Activated CD4-positive, CD25-positive, alpha-beta regulatory T cell treated with anti-CD3 and anti-CD28 coated beads, Interleukin-2, amount 50 U/mL, for 72 hours (primary cell): ENCODE results near the gene ERO1A.

Source experiments
- DNase-seq: peaks from one replicate; pipeline ENCODE4 v3.0.0; 2021

Gene ERO1A

DNA sequence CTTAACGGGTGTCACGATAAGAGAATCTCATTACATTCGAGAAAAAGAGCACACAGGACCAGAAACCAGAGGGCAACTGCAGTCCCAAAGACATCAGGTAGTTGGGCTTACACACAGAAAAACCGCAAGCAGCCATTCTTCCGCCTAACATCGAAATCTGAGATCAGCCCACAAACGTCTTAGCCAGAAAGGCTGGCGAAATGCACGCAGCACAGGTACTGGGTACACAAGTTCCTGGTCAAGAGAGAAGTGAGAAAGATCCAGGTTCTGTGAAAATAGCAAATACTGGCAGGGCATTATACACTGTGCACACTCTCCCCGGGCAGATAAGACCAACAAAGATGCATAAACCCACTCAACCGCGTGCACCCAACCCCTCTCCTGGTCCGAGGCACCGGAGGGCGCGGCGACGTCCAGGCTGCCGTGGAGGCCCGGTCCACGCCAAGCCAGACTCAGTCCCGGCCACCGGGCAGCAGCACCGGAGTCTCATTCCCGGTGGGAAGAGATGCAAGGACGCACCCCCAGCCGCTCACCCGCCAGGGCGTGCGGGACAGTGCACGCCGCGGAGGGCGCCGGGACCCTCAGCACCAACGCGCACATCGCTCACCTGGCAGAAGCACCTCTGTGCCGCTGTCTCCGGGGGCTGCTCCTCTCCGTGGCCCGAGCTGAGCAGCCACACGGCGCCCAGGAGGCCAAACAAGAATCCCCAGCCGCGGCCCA lies 437 bp downstream of the ERO1A start:
- DNase-seq: peak; percentile 45

DNA sequence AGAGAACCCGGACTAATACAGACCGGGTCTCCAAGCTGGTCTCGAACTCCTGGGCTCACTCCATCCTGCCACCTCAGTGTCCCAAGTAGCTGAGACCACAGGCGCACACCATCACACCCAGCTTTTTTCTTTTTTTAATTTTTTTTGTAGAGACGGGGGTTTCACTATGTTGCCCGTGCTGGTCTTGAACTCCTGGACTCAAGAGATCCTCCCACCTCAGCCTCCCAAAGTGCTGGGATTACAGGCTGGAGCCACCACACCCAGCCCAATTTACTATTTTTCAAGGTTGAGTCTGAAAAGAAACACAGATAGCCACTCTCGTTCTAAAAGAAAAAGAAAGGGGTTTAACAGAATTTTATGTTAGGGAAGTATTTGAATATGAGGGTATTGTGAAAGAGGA lies 1.8 kb downstream of the ERO1A start:
- DNase-seq: no peak

DNA sequence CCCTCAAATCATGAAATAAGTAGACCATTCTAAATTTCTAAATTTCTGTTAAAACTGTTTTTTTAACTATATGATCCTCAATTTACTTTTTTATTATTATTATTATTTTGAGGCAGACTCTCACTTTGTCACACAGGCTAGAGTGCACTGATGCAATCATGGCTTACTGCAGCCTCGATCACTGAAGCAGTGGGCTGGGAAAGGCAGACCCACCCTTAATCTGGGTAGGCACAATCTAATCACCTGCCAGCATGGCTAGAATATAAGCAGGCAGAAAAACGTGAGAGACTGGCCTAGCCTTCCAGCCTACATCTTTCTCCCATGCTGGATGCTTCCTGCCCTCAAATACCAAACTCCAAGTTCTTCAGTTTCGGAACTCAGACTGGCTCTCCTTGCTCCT lies 2.3 kb downstream of the ERO1A start:
- DNase-seq: no peak

DNA sequence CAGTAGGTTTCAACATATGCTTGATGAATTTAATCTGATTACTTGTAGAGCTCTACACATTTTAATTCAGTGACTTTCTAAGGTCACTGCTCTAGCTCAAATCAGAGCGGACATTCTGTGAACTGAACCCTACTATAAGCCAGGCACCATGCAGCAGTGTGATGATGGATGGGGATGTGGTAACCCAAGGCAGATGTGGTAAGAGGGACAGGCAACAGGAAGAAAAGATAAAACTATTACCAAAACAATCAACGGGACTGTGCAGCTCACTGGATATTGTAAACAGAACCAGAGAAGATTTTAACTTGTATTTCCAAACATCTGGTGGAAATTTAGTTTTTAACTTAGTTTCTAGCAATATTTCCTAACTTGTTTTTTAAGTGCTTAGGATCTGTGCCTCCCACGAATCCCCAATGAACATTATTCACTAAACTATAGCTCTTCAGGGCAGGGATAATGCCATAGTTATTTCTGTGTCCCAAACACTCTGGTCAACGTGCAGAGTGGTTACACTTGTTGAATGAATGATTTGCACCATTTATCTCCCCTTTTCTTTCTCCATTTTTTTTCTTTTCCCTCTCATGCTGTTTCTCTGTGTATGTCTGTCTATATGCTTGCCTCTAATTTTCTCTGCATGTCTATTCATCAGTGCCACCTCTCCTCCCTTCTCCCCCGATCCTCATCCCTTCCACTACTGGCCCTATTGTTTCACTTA lies 3.0 kb downstream of the ERO1A start:
- no peak for DNase-seq

DNA sequence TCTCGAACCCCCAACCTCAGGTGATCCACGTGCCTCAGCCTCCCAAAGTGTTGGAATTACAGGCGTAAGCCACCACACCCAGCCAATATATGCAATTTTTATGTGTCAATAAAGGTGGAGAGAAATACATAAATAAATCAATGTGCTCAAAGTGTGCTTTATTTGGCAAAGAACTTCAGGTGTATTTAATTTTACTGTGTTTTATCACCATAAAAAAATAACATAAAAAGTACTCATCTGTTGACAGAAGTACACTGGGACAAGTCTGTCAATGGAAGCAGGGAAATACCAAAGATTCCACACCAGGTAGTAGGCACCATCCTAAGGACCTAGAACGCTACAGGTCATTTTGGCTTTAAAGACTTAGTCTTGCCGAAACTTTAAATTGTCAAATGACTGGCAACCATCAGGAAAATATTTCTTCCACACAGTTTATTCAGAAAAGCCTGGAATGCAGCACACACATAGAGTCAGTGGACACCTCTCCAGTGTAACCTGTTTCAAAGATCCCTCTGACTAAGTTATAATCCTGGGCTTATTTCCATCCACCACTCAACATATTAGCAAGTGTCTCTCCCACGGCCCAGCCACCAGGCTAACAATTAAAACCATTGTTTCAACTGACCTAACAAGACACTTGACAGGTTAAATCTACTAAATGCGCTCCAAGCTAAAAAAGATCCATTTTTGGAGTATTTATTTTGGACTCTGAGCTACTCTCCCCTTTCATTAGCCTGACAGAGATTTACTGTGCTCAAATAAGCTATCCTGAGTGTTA lies 4.2 kb downstream of the ERO1A start:
- no peak for DNase-seq

DNA sequence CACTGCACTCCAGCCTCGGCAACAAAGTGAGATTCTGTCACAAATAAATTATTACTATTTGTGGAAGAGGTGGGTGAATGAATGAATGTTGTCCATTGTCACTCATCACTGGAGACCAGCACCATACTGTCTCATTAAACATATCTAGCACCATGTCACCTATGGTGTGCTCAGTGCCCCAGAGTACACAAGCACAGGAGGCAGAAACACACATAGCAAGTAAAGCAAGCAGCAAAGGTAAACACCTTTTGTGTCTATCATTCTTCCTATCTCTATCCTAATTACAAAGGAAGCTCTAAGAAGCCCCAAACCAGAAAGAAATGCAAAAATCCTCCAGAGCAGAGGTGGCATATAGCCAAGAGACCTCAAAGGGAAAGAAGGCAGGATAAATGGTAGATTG lies 9.2 kb downstream of the ERO1A start:
- no peak for DNase-seq

DNA sequence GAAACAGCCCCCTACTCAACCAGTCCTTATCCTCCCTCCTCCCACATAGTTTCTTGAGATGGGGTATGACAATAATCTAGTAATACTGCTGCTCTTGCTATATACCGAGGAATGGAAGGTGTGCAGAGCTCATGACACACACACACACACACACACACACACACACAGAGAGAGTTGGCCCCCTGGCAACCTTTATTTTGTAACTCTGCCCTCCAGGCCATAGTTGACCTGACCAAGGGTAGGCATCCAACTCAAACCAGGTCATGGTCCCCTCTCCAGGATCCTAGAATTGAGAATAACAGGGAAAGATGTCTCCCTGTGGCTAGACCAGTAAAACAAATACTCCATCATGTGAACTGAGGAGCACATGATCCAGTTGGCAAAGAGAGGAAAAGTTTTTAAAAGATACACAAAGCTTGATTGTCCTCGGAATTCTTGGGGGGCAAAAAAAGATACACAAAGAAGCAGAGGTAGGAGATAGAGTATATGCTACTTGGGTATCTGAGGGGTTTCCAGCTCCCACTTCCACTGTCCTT lies 11.3 kb downstream of the ERO1A start:
- no peak for DNase-seq

DNA sequence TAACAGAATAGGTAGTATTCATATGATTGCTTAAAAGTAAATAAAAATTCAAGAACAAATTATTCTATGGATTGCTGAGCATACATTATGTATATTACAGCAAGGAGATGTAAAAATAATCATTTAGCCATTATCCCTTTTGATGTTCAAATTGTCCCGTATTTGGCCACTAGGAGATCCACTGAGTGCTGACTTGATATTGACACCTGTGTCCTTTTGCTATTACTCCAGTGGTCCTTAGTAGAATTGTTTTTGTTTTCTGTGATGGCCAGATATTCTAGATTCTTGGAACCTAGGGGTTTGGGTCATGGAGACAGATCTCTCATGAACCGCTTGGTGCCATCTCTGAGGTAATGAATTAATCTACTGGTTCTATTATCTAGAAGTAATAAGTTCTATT lies 16.8 kb downstream of the ERO1A start:
- DNase-seq: no peak

DNA sequence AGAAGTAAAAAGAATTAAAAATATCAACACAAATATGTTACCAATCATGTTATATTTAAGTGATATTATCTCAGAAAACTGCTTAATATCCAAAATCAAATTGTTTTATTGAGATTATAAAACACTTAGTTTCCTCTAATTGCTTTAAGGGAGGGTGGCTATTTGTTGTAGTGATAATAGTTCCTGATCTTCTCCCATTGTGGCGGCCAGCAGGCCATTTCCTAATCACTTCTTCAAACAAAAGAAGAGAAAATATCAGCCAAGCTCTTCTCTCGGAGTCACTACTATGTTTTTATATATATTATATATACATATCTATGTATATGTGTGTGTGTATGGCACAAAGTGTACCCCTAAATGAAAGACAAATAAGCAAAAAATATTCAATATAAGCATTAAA lies 31.5 kb downstream of the ERO1A start:
- no peak for DNase-seq

DNA sequence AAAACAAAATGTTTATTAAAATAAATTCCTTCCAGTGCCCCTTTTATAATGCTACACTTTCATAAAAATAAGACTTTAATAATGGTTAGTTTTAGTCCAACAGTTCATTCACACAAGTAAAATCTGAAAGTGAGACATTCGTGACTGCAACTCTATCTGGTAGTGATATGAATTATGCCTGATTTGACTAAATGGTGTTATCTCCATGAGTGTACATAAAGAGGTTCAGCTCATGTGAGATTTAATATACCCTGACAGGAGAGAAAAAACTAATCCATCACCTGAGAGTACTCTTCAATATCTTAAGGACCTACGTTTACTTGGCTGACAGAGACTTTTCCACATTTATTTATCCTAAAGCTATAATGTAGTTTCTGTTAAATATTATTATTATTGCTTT lies 34.0 kb downstream of the ERO1A start:
- DNase-seq: no peak

DNA sequence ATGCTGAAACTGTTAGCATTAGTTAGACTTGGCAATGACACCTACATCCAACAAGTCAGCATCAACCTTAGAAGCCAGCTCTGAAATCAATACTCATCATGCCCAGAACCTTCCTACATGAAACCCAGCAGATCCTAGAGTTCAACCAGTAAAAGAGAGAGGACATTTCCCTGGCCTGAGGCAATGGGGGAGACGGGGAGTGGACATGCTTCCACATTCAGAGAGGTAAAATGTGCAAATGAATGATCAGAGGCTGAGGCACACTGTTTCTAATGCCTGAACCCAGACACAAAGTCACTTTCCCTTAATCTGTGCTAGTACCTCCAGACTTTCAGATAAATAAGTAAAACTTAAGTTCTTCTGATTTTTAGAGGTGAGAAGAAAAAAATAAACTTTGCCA lies 34.5 kb downstream of the ERO1A start:
- no peak for DNase-seq

DNA sequence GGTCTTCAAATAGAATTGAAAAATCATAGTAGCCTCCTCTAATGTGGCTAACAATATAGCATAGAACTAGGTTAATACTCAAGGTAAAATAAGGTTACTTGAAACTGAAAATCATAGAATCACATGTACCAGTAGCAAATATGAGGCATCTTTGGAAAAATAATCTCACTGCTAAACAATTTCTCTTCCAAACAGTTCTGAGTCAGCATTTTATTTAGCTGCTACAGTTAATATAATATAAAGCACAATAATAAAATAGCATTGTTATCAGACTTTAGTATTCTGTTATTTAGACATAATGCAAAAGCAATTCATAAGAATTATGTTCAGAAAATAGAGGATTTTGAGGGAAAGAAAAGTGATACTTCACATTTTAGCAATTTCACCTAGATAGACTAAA lies 35.0 kb downstream of the ERO1A start:
- DNase-seq: no peak

DNA sequence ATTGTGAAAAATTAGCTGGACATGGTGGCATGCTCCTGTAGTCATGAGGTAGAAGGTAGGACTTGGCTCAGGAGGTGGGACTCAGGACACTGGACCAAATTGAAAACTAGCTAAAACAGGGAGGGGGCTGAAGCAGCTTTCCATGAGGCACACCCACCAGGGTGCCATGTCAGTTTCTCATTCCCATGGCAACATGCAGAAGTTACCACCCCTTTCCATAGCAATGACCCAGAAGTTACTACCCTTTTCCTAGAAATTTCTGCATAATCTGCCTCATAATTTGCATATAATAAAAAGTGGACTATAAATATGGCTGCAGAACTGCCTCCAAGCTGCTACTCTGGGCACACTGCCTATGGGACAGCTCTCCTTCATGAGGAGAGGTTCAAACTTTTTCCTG lies 38.5 kb downstream of the ERO1A start:
- DNase-seq: no peak

DNA sequence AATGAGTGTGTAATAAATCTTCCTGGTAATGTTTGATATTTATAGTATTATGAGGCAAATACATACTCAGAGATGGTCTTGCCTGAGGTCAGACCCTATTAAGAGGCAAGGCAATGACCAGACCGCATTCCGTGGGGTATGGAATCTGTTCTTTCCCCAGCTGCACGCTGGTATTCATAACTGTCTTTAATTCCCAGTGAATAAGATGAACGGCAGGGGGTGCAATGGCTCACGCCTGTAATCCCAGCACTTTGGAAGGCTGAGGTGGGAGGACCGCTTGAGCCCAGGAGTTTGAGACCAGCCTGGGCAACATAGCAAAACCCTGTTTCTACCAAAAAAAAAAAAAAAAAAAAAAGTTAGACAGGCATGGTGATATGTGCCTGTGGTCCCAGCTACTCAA lies 44.6 kb downstream of the ERO1A start:
- no peak for DNase-seq

DNA sequence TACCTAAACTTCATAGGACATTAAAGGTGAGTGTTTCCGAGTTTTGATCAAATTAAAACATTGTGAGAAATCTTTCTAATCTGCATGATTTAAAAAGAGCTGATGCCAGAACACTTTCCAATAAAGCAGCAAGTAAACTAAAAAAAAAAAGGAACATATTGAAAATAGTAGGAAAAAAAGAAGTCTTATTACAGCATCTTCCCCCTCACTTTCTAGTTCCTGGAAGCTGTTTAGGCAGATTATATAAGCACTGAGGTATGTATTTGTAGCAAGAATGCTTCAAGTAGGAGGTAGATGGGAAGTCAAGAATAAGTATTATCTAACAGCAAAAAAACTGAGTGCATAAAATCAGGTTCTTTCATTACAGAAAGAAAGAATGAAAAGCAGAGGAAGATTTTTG lies 45.8 kb downstream of the ERO1A start:
- DNase-seq: no peak

DNA sequence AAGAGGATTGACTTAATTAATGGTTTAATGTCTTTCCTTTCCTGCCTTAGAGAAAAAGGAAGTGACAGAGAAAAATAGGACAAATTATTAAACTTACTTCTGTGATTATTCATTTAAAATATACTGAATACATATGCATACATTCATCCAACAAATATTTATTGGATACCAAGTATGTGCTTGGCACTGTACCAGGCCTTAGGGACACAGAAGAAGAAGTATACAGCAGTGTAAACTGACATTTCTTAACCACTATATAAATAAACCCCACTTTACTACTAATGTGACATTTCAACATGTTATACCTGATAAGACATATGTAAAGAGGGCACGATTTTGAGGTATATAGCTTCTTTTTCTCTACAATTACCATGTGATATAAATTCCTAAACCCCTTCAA lies 53.6 kb downstream of the ERO1A start:
- DNase-seq: no peak

DNA sequence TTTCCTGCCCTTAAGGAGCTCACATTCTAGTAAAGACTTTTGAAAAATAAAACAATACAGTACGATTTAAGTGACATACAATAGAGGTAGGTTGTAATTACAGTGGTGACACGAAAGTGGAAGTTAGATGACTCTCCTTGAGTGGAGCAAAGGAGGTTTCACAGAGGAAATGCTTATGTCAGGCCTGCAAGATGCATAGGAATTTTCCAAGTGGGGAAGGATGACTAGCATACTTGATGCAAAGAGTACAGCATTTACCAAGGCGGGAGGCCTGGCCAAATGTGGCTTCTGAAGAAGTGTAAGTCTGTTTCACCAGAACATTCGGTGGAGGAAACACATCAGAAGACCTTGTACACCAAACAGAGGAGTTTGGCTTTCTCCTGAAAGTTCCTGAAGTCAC lies 55.2 kb downstream of the ERO1A start:
- no peak for DNase-seq

DNA sequence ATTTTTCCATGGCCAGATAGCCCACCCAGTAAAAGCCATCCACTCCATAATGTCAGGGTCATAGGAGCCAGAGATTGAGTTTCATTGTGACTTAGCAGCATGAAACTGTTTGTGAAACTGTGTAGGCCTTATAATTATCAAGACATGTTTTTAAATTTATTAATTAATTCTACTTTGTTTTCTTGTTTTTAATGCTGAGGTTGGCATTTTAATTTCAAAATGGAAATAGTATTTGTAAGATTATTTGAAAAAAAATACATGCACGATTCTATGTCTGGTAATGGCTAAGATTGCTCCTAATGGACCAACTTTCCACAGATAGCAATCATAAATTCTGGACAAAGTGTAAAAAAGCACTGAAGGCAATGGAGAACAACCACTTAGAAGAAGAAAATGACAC lies 75.7 kb downstream of the ERO1A start:
- DNase-seq: no peak

DNA sequence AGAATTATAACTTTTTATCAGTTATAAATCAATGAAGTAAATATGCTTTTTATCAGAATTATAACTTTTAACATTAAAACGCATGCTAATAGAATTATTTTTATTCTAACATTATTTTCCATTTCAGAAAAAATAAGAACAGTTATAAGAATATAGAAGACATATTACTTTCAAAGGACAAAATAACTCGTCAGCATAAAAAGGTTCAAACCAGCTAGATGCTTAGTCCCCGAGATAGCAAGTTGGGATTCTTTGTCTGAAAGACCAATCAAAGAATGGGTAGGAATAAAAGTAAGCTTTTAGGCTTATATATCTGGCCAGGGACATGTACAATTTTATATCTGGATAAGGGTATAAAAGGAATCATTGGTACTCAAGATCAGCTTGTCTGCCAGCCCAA lies 76.8 kb downstream of the ERO1A start:
- DNase-seq: no peak

DNA sequence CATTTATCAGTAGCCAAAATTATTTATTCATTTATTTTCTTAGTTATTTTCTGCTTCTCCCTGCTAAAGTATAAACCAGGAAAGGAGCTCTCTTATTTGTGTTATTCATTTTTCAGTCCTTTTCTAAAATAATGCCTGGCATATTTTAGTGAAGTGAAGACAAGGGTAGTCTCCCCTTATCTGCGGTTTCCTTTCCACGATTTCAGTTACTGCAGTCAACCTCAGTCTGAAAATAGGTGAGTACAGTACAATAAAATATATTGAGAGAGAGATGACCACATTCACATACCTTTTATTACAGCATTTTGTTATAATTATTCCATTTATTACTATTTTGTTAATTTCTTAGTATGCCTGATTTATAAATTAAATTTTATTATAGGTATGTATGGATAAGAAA lies 85.2 kb downstream of the ERO1A start:
- DNase-seq: no peak

DNA sequence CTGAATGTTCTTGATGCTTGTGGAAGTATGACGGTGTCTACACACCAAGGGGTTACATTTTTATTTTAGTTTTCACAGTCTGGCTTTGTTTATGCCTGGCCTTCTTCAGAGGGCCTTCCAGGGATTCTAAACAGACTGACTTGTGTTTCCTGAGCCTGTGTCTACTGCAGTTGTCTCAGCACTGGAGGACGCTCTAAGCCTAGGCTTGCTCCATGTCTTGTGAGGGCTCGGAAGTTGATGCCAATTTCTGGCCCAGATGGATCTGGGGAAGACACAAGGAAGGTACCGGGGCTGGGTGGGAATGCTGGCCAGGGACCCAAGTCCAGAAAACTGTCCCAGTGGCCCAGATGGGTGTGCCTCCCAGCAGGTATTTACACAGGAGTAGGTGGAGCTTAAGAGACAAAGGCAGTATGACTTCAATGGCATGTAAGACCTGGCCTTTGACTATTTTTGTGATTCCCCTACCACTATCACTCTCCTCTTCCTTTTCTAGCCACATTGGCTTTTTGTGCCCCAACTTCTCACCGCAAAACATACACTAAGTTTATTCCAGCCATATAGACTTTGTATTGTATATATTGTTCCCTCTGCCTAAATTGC lies 85.8 kb downstream of the ERO1A start:
- no peak for DNase-seq

DNA sequence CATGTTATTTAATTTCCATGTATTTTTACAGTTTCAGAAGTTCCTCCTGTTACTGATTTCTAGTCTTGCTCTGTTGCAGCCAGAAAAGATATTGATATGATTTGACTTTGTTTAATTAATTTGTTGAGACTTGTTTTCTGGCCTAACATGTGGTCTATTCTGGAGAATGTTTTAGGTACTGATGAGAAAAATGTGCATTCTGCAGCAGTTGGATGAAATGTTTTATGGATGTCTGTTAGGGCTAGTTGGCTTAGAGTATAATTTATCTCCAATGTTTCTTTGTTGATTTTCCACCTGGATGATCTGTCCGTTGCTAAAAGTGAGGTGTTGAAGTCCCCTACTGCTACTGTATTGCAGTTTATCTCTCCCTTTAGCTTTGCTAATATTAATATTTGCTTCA lies 88.3 kb downstream of the ERO1A start:
- DNase-seq: no peak

DNA sequence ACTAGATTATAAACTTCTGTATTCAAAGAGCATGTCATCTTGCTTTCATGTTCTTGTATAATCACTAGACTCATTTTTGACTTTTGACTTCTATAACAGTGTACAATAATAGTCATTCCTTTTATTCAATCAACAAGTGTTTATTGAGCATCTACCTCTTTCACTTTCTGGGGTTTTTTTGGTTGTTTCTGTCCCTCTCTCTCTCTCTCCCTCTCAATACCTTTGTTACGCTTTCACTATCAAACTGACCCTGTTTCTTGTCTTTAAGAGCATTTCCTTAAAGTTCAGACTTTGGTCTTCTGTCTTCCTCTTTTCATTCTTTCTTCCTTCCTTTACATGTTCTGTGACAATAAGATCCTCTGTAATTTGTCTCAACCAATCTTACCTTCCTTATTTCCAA lies 93.2 kb downstream of the ERO1A start:
- DNase-seq: no peak

DNA sequence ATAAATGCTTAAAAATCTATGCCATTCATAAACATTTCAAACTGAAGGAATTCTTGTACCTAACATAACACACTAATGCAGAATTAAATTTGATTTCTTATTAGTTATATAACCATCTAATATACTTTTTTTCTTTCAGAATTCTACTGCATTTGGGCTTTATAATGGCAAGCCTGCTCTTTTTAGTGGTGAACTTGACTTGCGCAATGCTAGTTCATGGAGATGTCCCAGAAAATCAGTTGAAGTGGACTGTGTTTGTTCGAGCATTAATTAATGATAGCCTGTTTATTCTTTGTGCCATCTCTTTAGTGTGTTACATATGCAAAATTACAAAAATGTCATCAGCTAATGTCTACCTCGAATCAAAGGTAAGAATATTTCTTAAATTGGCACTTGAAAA lies 95.4 kb downstream of the ERO1A start:
- DNase-seq: no peak
